Stimulated activated naive CD8-positive, alpha-beta T cell treated with anti-CD3 and anti-CD28 coated beads, Interleukin-15, Interleukin-2, amounts not matched to agents 100 ng/mL and 50 ng/mL, for 24 hours (primary cell): ENCODE data around the gene TUT1.
A peak's percentile ranks its signal among the peaks of the same experiment; 100 is the strongest.
"Not testable (repeated sequence)": the region's sequence is repeated elsewhere in the genome, so short reads cannot be mapped to it uniquely, and the experiment has no call there.

ENCODE experiments used
- H3K27ac Mint-ChIP-seq: one replicate; pipeline ENCODE4 v1.8.0; 2021; ENCODE audit warnings: mild to moderate bottlenecking, mixed read lengths
- H3K27me3 Mint-ChIP-seq: one replicate; pipeline ENCODE4 v1.8.0; 2021; ENCODE audit warnings: mixed read lengths
- H3K36me3 Mint-ChIP-seq: one replicate; pipeline ENCODE4 v1.8.0; 2021; ENCODE audit warnings: low read depth, mixed read lengths
- H3K4me1 Mint-ChIP-seq: one replicate; pipeline ENCODE4 v1.8.0; 2021; ENCODE audit warnings: low read depth, mixed read lengths
- H3K4me3 Mint-ChIP-seq: one replicate; pipeline ENCODE4 v1.8.0; 2021; ENCODE audit warnings: mild to moderate bottlenecking, mixed read lengths
- H3K9me3 Mint-ChIP-seq: one replicate; pipeline ENCODE4 v1.8.0; 2021; ENCODE audit warnings: mixed read lengths

TUT1 gene

GRCh38 chr11:62599901-62600300 is 8.6 kb upstream of the TUT1 start:
- Mint-ChIP-seq H3K27ac (peak overlapping the region; percentile 93), H3K27me3 (no peaks in the 10 kb centered on the region), H3K4me1 (peaks cover 52% of the 10 kb centered on the region), H3K9me3 (no peaks in the 10 kb centered on the region), H3K4me3 (peak overlapping the region; percentile 99), H3K36me3 (peaks cover 78% of the 10 kb centered on the region)

- no peaks in the 10 kb centered on the region for H3K27me3 Mint-ChIP-seq
- peaks cover 84% of the 10 kb centered on the region for H3K36me3 Mint-ChIP-seq
- peak overlapping the region; percentile 93 for H3K27ac Mint-ChIP-seq
- peak overlapping the region; percentile 99 for H3K4me3 Mint-ChIP-seq
- no peaks in the 10 kb centered on the region for H3K9me3 Mint-ChIP-seq
- peaks cover 59% of the 10 kb centered on the region for H3K4me1 Mint-ChIP-seq
These were observed 7.9 kb upstream of the TUT1 start for GRCh38 chr11:62599069-62599696.

DNA sequence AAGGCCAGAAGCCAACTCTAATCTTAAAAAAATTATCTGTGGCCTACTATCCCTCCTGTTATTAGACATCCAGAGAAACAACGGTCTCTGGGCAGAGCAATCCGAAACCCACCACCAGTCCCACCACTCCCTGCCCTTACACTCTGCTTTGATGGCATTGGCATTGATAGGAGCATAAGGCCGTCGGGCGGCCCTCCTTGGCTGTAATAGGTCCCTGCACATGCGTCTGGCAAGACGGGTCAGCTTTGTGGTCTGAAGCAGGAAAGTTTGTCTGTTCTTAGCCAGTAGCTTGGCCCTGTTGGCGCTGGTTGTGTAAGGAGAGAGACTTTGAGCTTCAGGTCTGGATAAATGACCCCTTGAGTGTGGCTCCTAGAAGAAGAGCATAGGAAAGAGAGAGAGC is 3.8 kb upstream of the TUT1 start:
- H3K36me3 Mint-ChIP-seq: peaks cover 82% of the 10 kb centered on the region
- peak overlapping the region; percentile 21 for H3K27ac Mint-ChIP-seq
- H3K4me1 Mint-ChIP-seq: peaks cover 72% of the 10 kb centered on the region

DNA sequence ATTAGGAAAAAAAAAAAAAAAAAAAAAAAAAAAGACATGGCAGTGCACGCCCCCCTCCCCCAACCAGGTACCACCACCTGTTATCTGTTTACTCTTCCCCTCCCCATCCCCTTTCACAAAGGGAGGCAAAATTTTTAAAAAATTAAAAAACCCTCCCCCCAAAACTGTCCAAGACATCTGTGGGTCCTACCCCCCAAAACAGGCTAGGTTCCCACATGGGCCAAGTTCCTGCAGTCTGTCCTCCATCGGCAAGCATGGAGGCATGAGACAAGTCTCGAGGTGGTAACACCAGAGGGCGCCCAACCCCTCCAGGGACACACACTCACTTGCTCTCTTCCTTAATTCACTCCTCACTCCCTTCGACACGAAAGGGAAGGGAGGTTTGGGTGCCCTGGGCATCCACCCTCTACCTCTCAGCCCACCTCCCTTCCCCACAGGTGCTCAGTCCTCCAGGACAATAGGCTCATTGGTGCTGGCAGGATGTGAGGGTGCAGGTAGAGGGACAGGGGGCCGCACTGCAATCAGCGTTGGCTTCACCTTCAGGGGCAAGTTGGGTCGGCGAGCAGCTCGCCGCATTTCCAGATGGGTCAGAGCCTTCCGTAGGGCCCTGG is 2.2 kb upstream of the TUT1 start:
- H3K4me3 Mint-ChIP-seq: peak overlapping the region; percentile 57
- H3K27ac Mint-ChIP-seq: peak overlapping the region; percentile 82
- no peaks in the 10 kb centered on the region for H3K9me3 Mint-ChIP-seq
- peaks cover 67% of the 10 kb centered on the region for H3K36me3 Mint-ChIP-seq
- peaks cover 68% of the 10 kb centered on the region for H3K4me1 Mint-ChIP-seq
- H3K27me3 Mint-ChIP-seq: no peaks in the 10 kb centered on the region

More for the DNA sequence above, 3.8 kb upstream of the TUT1 start:
- Mint-ChIP-seq H3K9me3 (no peaks in the 10 kb centered on the region), H3K4me3 (no peak overlapping the region), H3K27me3 (no peaks in the 10 kb centered on the region)

DNA sequence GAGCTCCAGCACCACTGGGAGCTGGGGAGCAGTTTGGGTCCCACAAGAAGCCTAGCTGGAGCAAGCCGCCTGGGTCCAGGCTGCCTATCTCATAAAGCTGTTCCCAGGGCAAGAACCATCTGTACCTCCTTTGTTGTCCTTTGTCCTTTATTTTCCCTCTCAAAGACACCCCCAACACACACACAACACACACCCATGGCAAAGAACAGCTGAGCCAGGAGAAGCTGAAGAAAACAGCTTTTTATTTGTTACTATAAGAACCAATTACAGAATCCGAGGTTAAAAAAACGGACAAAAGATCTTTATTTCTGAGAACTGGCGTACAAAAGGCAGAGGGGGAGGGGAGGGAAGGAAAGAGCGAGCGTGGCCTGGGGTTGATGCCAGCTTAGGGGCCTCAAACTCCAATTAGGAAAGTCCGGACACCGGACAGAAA is 1.7 kb upstream of the TUT1 start:
- H3K36me3 Mint-ChIP-seq: peaks cover 64% of the 10 kb centered on the region
- H3K4me3 Mint-ChIP-seq: peak overlapping the region; percentile 96
- peaks cover 62% of the 10 kb centered on the region for H3K4me1 Mint-ChIP-seq
- no peaks in the 10 kb centered on the region for H3K27me3 Mint-ChIP-seq
- no peaks in the 10 kb centered on the region for H3K9me3 Mint-ChIP-seq
- peak overlapping the region; percentile 82 for H3K27ac Mint-ChIP-seq

DNA sequence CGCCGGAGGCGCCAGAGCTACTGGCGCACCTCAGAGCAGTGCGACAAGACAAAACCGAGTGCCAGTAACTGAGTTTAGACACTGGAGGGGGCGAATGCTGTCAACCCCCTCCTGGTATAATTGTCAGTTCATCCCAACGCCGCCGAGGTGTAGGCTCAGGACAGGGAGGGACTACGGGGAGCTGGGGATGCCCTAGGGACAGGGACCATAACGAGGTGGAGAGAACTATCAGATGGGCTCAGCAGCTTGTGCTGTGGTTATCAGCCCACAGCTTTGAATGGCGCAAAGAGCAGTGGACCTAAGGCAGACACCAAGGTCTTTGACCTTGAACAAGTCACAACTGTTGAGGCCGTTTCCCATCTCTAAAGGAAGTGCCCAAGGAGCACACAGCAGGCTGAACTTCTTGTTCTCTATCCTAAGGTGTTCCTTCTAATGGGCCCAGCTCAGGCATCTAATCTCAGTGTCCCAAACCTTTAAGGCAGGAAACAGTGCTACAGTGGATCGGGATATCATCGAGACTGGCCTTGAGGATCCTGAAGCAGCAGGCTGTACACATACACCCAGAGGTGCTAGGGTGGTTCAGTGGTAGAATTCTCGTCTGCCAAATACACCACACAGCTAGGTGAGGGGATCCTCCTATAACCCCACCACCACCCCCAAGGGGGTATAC is 958 bp upstream of the TUT1 start:
- Mint-ChIP-seq H3K27me3 (no peaks in the 10 kb centered on the region), H3K9me3 (no peaks in the 10 kb centered on the region), H3K27ac (peak overlapping the region; percentile 98), H3K4me1 (peaks cover 58% of the 10 kb centered on the region), H3K4me3 (peak overlapping the region; percentile 96), H3K36me3 (peaks cover 64% of the 10 kb centered on the region)

DNA sequence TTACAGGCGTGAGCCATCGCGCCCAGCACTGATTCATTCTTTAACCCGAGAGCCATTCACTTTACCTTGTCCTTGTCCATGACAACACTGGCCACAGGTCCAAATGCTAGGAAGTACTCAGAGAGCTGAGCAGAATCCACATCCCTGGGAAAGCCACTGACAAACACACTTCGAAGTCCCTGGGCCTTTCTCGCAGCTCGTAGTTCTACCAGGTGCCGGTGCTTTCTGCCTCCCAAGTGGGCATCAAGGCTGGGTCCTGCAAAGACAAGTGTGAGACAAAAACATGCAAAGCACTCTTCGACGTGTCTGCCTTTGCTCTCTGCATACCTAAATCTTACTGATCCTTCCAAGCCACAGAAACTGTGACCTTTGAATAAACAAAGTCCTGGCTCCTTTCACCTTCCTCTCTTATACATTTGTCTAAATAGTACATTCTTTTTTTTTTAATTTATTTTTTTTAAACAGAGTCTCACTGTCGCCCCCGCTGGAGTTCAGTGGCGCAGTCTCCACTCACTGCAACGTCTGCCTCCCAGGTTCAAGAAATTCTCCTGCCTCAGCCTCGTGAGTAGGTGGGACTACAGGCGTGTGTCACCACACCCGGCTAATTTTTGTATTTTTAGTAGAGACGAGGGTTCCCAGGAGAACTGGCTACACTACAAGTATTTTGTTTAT is 2.2 kb downstream of the TUT1 start:
- H3K27me3 Mint-ChIP-seq: no peaks in the 10 kb centered on the region
- peaks cover 51% of the 10 kb centered on the region for H3K4me1 Mint-ChIP-seq
- H3K36me3 Mint-ChIP-seq: peaks cover 43% of the 10 kb centered on the region
- H3K27ac Mint-ChIP-seq: no peak overlapping the region
- no peaks in the 10 kb centered on the region for H3K9me3 Mint-ChIP-seq
- peak overlapping the region; percentile 96 for H3K4me3 Mint-ChIP-seq

DNA sequence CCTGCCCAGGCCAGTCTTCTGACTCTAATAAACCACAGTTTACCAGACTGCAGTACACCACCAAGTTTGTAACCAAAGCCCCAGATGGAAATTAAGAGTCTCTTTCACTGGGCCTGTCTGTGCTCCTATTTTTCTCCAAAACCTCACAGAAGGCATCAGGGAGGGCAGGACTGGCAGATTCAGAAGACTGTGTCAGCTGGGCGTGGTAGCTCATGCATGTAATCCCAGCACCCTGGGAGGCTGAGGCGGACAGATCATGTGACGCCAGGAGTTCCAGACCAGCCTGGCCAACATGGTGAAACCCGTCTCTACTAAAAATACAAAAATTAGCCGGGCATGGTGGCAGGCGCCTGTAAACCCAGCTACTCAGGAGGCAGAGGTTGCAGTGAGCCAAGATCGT is 6.0 kb downstream of the TUT1 start:
- Mint-ChIP-seq H3K4me1 (peaks cover 17% of the 10 kb centered on the region), H3K36me3 (peaks cover 47% of the 10 kb centered on the region)
- H3K9me3 Mint-ChIP-seq, H3K4me3 Mint-ChIP-seq, H3K27me3 Mint-ChIP-seq, H3K27ac Mint-ChIP-seq: not testable (repeated sequence)

DNA sequence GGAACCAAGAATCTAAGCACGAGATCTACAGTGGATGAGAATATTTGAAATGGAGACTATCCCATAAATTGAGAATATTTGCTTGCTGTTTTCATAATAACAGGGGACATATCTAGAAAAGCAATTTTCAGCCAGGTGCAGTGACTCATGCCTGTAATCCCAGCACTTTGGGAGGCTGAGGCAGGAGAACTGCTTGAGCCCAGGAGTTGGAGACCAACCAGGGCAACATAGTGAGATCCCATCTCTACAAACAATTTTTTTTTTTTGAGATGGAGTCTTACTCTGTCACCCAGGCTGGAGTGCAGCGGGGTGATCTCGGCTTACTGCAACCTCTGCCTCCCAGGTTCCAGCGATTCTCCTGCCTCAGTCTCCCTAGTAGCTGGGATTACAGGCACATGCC is 9.6 kb downstream of the TUT1 start:
- H3K27me3 Mint-ChIP-seq, H3K27ac Mint-ChIP-seq, H3K4me1 Mint-ChIP-seq, H3K9me3 Mint-ChIP-seq, H3K4me3 Mint-ChIP-seq: not testable (repeated sequence)
- peaks cover 51% of the 10 kb centered on the region for H3K36me3 Mint-ChIP-seq

DNA sequence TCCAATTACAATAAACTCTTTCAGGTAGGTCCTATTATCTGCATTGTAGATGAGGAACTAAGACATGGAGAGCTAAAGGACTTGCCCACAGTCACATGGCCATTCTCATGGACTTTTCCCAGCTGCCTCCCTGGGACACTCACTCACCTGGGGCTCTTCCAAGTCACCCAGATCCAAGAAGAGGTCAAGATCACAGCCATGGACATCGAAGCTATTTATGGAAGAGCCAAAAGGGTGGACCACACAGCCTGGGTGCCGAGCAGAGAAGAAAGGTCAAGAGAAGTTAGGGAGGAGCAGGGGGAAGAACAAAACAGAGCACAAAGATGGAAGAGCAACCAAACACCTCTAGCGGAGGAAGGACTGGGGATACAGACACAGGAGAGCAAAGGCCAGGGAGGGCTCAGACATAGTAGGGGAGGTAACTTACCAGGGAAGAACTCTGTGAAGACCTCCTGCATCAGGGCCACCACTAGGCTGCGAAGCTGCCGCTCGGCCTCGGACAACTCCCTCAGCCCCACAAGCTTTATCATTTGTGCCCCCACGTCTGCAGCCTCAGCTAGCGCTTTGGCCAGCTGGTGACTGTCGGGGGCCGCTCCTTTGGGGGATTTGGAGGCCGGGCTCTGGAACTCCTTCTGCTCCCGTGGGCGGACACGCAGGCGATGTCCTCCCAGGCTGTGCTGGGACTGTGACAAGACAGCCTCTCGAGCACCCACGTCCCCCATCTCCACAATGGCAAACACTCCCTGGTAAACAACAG is 10.2 kb downstream of the TUT1 start:
- Mint-ChIP-seq H3K4me3 (no peak overlapping the region), H3K9me3 (no peaks in the 10 kb centered on the region), H3K4me1 (peaks cover 1% of the 10 kb centered on the region), H3K27me3 (no peaks in the 10 kb centered on the region), H3K36me3 (peaks cover 52% of the 10 kb centered on the region), H3K27ac (no peak overlapping the region)

DNA sequence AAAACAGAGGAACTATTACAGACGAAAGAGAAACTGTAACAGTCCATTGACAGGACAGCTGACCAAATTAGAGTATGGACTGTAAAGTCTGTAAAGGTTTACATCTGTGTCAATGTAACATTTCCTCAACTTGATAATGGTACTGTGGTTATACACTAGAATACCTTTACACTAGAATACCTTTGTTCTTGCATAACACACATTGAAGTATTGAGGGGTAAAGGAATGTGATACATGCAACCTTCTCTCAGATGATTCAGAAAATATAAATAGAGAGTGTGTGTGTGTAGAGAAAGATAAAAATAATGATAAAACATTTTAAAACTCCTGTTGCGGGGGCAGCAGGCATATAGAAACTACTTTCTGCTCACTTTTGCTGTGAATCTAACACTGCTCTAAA is 12.1 kb downstream of the TUT1 start:
- Mint-ChIP-seq H3K27me3 (no peaks in the 10 kb centered on the region), H3K9me3 (no peaks in the 10 kb centered on the region), H3K27ac (no peak overlapping the region), H3K36me3 (peaks cover 60% of the 10 kb centered on the region), H3K4me1 (peaks cover 11% of the 10 kb centered on the region), H3K4me3 (no peak overlapping the region)

- H3K9me3 Mint-ChIP-seq: no peaks in the 10 kb centered on the region
- H3K27ac Mint-ChIP-seq: no peak overlapping the region
- no peak overlapping the region for H3K4me3 Mint-ChIP-seq
- H3K27me3 Mint-ChIP-seq: no peaks in the 10 kb centered on the region
- peaks cover 61% of the 10 kb centered on the region for H3K36me3 Mint-ChIP-seq
- peaks cover 11% of the 10 kb centered on the region for H3K4me1 Mint-ChIP-seq
These were observed 12.8 kb downstream of the TUT1 start for GRCh38 chr11:62578541-62578940.

DNA sequence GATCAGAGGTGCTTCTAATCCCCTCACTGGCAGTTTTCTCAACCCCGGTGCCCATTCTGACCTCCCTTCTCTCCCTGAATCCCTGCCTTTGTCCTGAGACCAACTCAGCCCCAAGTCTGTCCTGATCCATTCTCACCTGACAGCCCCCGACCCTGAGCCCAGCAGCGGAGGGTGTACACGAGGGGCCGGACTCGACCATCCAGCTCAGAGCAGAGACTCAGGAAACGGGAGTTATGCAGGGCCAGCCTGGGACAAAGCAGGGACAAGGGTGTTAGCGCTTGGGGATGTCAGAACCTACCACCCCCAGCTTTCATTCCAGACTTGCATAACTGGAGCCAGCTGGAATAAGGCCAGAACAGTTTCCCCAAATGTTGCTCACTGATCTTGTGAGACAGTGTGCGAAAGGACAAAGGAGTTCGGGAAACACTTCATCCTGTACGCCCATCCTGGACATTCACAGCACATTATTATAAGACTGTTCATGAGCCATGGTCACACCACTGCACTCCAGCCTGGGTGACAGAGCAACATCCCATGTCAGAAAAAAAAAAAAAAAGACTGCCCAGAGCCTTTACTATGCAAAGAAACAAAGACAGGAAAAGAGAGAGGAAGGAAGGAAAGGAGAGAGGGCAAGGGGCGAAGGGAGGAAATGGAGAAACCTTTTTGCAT is 14.1 kb downstream of the TUT1 start:
- Mint-ChIP-seq H3K4me3 (no peak overlapping the region), H3K27ac (no peak overlapping the region), H3K9me3 (no peaks in the 10 kb centered on the region), H3K4me1 (peaks cover 21% of the 10 kb centered on the region), H3K27me3 (no peaks in the 10 kb centered on the region), H3K36me3 (peaks cover 63% of the 10 kb centered on the region)

- Mint-ChIP-seq H3K27me3 (no peaks in the 10 kb centered on the region), H3K36me3 (peaks cover 67% of the 10 kb centered on the region), H3K4me1 (peaks cover 34% of the 10 kb centered on the region), H3K27ac (peak overlapping the region; percentile 72), H3K9me3 (no peaks in the 10 kb centered on the region), H3K4me3 (peak overlapping the region; percentile 100)
These were observed 15.5 kb downstream of the TUT1 start for GRCh38 chr11:62575837-62576236.
